Activated CD8-positive, alpha-beta T cell treated with anti-CD3 and anti-CD28 coated beads, Interleukin-2, amount 10 ng/mL, durations not matched to agents 7 days and 5 days (primary cell): ENCODE results near the gene CTCF. TPM values are rescaled to one million over a fixed set of nuclear protein-coding genes. Genes with fewer than 3 reads are reported as not detected.
A peak's percentile ranks its signal among the peaks of the same experiment; 100 is the strongest.

Experiments used
- ATAC-seq: fragments of 150-1000 bp; cut with Tn5 transposase; one replicate; pipeline ENCODE4 v1.10.0; 2021; ENCODE audit warnings: moderate library complexity
- CTCF ChIA-PET: fragments of 350-600 bp; sonication (Branson Sonifier 250); formaldehyde crosslinking; loops from one replicate; lab custom pipeline; 2021; ENCODE audit warnings: antibody characterized with exemption; lab: Charles Lee
- POLR2A ChIA-PET: fragments of 350-600 bp; sonication (Branson Sonifier 250); formaldehyde crosslinking; loops from one replicate; lab custom pipeline; 2021; ENCODE audit warnings: antibody characterized with exemption; lab: Charles Lee
- DNase-seq: peaks from one replicate; pipeline ENCODE4 v3.0.0-alpha.2; 2020
- H3K27ac Mint-ChIP-seq: one replicate; pipeline ENCODE4 v1.8.0; 2021; ENCODE audit warnings: mild to moderate bottlenecking, mixed read lengths
- H3K27me3 Mint-ChIP-seq: one replicate; pipeline ENCODE4 v1.8.0; 2021; ENCODE audit warnings: low read depth, mixed read lengths
- H3K36me3 Mint-ChIP-seq: one replicate; pipeline ENCODE4 v1.8.0; 2021; ENCODE audit warnings: low read depth, mixed read lengths
- H3K4me1 Mint-ChIP-seq: one replicate; pipeline ENCODE4 v1.8.0; 2021; ENCODE audit warnings: low read depth, mixed read lengths
- H3K4me3 Mint-ChIP-seq: one replicate; pipeline ENCODE4 v1.8.0; 2021; ENCODE audit warnings: mild to moderate bottlenecking, mixed read lengths
- H3K9me3 Mint-ChIP-seq: one replicate; pipeline ENCODE4 v1.8.0; 2022; ENCODE audit warnings: mixed read lengths; ENCODE audit not compliant: insufficient read depth
- total RNA-seq, 2 experiments: library from RNA; stranded (reverse); gene quantifications; one replicate each; pipeline ENCODE4 v1.2.3, GENCODE V29; 2021

CTCF gene
- total RNA-seq, 2 experiments from 2014 or later: 77.4 to 79.8 TPM

DNA sequence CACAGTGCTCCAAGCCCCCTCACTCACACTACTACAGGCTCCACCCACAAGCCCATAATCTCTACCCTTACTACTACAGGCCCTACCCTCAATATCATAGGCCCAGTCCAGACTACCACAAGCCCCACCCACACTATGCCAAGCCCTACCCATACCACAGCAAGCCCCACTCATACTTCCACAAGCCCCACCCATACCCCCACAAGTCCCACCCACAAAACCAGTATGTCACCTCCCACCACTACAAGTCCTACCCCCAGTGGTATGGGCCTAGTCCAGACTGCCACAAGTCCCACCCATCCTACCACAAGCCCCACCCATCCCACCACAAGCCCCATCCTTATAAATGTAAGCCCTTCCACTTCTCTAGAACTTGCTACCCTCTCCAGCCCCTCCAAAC is 19.9 kb upstream of the CTCF start:
- Mint-ChIP-seq H3K27me3 (no peaks in the 10 kb centered on the region), H3K4me3 (no peak overlapping the region), H3K36me3 (peaks cover 10% of the 10 kb centered on the region), H3K4me1 (peaks cover 35% of the 10 kb centered on the region), H3K27ac (peak overlapping the region; percentile 61), H3K9me3 (no peaks in the 10 kb centered on the region)
- ATAC-seq (peak; percentile 88), DNase-seq (peak; percentile 94)
- ChIA-PET POLR2A (interaction anchor here (1.6 kb wide), 1 partner anchor 117 kb away, joined by 7 read pairs; the partner anchor contains the start of genes ACD and PARD6A), CTCF (interaction anchor here (1.3 to 6.4 kb wide), 3 partner anchors 20 to 125 kb away, joined by 4 to 245 read pairs (median 7); partner anchors contain the start of genes CARMIL2 and CTCF)

- Mint-ChIP-seq H3K27ac (no peak overlapping the region), H3K27me3 (no peaks in the 10 kb centered on the region), H3K9me3 (no peaks in the 10 kb centered on the region), H3K36me3 (peaks cover 10% of the 10 kb centered on the region), H3K4me3 (no peak overlapping the region), H3K4me1 (peaks cover 41% of the 10 kb centered on the region)
- DNase-seq (no peak), ATAC-seq (no peak)
- ChIA-PET CTCF (interaction anchor here (1.0 to 6.4 kb wide), 5 partner anchors 13 to 124 kb away, joined by 4 to 296 read pairs (median 10); partner anchors contain the start of genes C16orf86, CARMIL2, CTCF and ENKD1), POLR2A (interaction anchor here (1.6 to 6.1 kb wide), 3 partner anchors 19 to 117 kb away, joined by 7 to 117 read pairs (median 53); partner anchors contain the start of genes ACD, CARMIL2, CTCF and PARD6A)
Measured at GRCh38 chr16:67543036-67543435, 19.3 kb upstream of the CTCF start.

GRCh38 chr16:67543582-67543981 is 18.7 kb upstream of the CTCF start:
- ChIA-PET POLR2A (interaction anchor here (1.0 to 6.1 kb wide), 3 partner anchors 18 to 101 kb away, joined by 3 to 117 read pairs (median 53); partner anchors contain the start of genes CARMIL2 and CTCF), CTCF (interaction anchor here (1.0 to 6.4 kb wide), 5 partner anchors 12 to 124 kb away, joined by 4 to 296 read pairs (median 10); partner anchors contain the start of genes C16orf86, CARMIL2, CTCF and ENKD1)
- H3K9me3 Mint-ChIP-seq: no peaks in the 10 kb centered on the region
- H3K4me1 Mint-ChIP-seq: peaks cover 46% of the 10 kb centered on the region
- H3K27ac Mint-ChIP-seq: peak overlapping the region; percentile 12
- no peak overlapping the region for H3K4me3 Mint-ChIP-seq
- ATAC-seq: no peak
- H3K36me3 Mint-ChIP-seq: peaks cover 10% of the 10 kb centered on the region
- no peaks in the 10 kb centered on the region for H3K27me3 Mint-ChIP-seq
- no peak for DNase-seq

DNA sequence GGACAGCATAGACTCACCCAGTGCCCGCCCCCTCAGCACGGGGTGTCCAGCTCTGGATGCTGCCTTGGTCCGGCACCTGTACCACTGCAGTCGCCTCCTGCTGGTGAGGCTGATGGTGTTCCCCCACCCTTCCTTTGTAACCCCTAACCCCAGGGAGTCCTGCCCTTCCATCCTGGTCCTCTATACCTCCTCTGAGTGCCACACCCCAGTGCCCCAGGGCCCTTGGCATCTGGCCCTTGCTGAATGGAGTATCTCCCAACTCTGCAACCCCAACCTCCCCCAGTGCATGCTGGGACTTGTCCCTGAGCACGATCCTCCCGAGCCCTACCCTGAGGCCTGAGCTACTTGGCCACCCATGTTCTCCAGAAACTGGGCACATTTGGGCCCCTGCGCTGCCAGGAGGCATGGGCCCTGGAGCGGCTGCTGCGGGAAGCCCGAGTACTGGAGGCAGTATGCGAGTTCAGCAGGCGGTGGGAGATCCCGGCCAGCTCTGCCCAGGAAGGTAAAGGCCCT is 17.9 kb upstream of the CTCF start:
- Mint-ChIP-seq H3K36me3 (peaks cover 10% of the 10 kb centered on the region), H3K27ac (peak overlapping the region; percentile 46), H3K4me3 (no peak overlapping the region), H3K4me1 (peaks cover 49% of the 10 kb centered on the region), H3K9me3 (no peaks in the 10 kb centered on the region), H3K27me3 (no peaks in the 10 kb centered on the region)
- ChIA-PET CTCF (interaction anchor here (1.5 to 6.4 kb wide), 6 partner anchors 11 to 123 kb away, joined by 5 to 296 read pairs (median 48); partner anchors contain the start of genes C16orf86, CARMIL2, CTCF and ENKD1), POLR2A (interaction anchor here (0.5 to 6.1 kb wide), 4 partner anchors 17 to 100 kb away, joined by 3 to 117 read pairs (median 28); partner anchors contain the start of genes CARMIL2 and CTCF)
- DNase-seq (no peak), ATAC-seq (no peak)

- peaks cover 52% of the 10 kb centered on the region for H3K4me1 Mint-ChIP-seq
Measured at GRCh38 chr16:67544844-67545664, 17.3 kb upstream of the CTCF start.

DNA sequence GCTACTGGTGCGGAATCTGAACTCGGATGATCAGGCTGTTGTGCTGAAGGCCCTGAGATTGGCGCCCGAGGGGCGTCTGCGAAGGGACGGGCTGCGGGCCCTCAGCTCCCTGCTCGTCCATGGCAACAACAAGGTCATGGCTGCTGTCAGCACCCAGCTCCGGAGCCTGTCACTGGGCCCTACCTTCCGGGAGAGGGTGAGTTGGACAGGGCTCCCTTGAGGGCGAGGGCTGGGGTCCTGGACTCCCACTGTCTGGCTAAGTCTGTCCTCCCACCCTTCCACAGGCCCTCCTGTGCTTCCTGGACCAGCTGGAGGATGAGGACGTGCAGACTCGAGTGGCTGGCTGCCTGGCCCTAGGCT is 16.7 kb upstream of the CTCF start:
- CTCF ChIA-PET: interaction anchor here (0.6 to 6.4 kb wide), 6 partner anchors 10 to 1371 kb away, joined by 3 to 296 read pairs (median 48); partner anchors contain the start of genes C16orf86, CARMIL2, CTCF and ENKD1
- Mint-ChIP-seq H3K4me3 (no peak overlapping the region), H3K27me3 (no peaks in the 10 kb centered on the region), H3K9me3 (no peaks in the 10 kb centered on the region), H3K4me1 (peaks cover 53% of the 10 kb centered on the region), H3K27ac (no peak overlapping the region), H3K36me3 (peaks cover 10% of the 10 kb centered on the region)
- POLR2A ChIA-PET: interaction anchor here (5.8 to 6.1 kb wide), 2 partner anchors 16 to 99 kb away, joined by 53 to 117 read pairs; partner anchors contain the start of genes CARMIL2 and CTCF
- ATAC-seq (no peak), DNase-seq (no peak)

More at GRCh38 chr16:67544844-67545664, 17.3 kb upstream of the CTCF start:
- CTCF ChIA-PET: interaction anchor here (0.6 to 6.4 kb wide), 7 partner anchors 10 to 1372 kb away, joined by 3 to 296 read pairs (median 10); partner anchors contain the start of genes C16orf86, CARMIL2, CTCF and ENKD1
- no peaks in the 10 kb centered on the region for H3K9me3 Mint-ChIP-seq
- peaks cover 10% of the 10 kb centered on the region for H3K36me3 Mint-ChIP-seq
- ATAC-seq: no peak
- POLR2A ChIA-PET: interaction anchor here (0.5 to 6.1 kb wide), 3 partner anchors 17 to 100 kb away, joined by 3 to 117 read pairs (median 53); partner anchors contain the start of genes CARMIL2 and CTCF
- H3K27me3 Mint-ChIP-seq: no peaks in the 10 kb centered on the region
- no peak for DNase-seq
- no peak overlapping the region for H3K4me3 Mint-ChIP-seq
- H3K27ac Mint-ChIP-seq: no peak overlapping the region

GRCh38 chr16:67546091-67546501 is 16.2 kb upstream of the CTCF start:
- ChIA-PET POLR2A (interaction anchor here (1.7 to 6.1 kb wide), 4 partner anchors 8 to 99 kb away, joined by 5 to 117 read pairs (median 32); partner anchors contain the start of genes CARMIL2 and CTCF), CTCF (interaction anchor here (1.2 to 6.4 kb wide), 8 partner anchors 9 to 123 kb away, joined by 3 to 296 read pairs (median 64); partner anchors contain the start of genes ATP6V0D1, C16orf86, CARMIL2 and CTCF)
- Mint-ChIP-seq H3K4me1 (peaks cover 53% of the 10 kb centered on the region), H3K4me3 (no peak overlapping the region), H3K36me3 (peaks cover 10% of the 10 kb centered on the region), H3K27ac (peak overlapping the region; percentile 99), H3K27me3 (no peaks in the 10 kb centered on the region), H3K9me3 (no peaks in the 10 kb centered on the region)
- no peak for DNase-seq
- ATAC-seq: no peak

DNA sequence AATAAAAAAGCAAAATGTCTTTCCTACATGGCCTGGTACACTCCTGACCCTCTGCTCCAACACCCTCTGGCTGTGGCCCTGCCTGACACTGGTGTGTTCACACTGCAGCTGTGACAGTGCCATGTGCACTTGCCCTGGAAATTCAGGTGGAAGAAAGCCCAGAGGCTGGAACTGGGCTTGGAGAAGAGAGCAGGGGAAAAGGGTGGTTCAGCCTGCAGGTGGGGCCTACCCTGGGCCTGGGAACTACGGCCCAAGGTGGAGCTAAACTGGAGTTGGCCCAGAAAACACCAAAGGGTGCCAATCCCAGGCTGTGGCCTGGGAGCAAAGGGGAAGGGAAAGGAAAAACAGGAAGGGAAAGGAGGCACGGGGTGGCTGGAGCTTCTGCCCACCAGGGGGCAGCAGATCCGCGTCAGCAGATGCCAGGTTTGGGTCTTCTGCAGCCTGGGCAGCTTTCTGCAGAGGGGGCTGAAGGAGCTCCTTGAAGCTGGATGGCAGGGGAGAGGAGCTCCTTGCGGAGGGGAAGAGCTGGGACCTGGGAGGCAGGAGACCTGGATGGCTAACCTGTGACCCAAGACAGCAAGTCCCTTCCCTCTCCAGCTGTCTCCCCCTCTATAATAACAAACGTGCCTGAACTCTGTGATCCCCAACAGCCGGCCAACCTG is 15.4 kb upstream of the CTCF start:
- Mint-ChIP-seq H3K9me3 (no peaks in the 10 kb centered on the region), H3K4me1 (peaks cover 55% of the 10 kb centered on the region), H3K4me3 (peak overlapping the region; percentile 64), H3K27ac (peak overlapping the region; percentile 99), H3K36me3 (peaks cover 10% of the 10 kb centered on the region), H3K27me3 (no peaks in the 10 kb centered on the region)
- CTCF ChIA-PET: interaction anchor here (0.7 to 6.4 kb wide), 43 partner anchors 9 to 297 kb away, joined by 3 to 296 read pairs (median 6); partner anchors contain the start of genes ACD, ATP6V0D1, C16orf86 and CARMIL2
- ATAC-seq: peak; percentile 52
- POLR2A ChIA-PET: interaction anchor here (0.7 to 6.1 kb wide), 12 partner anchors 9 to 389 kb away, joined by 3 to 117 read pairs (median 6); partner anchors contain the start of genes ACD, CARMIL2 and CTCF
- peak; percentile 83 for DNase-seq

- no peaks in the 10 kb centered on the region for H3K27me3 Mint-ChIP-seq
- peaks cover 7% of the 10 kb centered on the region for H3K36me3 Mint-ChIP-seq
- H3K9me3 Mint-ChIP-seq: no peaks in the 10 kb centered on the region
- ATAC-seq (peak; percentile 49), DNase-seq (peak; percentile 61)
- CTCF ChIA-PET: interaction anchor here (0.7 to 6.4 kb wide), 41 partner anchors 8 to 296 kb away, joined by 3 to 296 read pairs (median 6); partner anchors contain the start of genes ACD, ATP6V0D1, C16orf86 and CARMIL2
- peaks cover 56% of the 10 kb centered on the region for H3K4me1 Mint-ChIP-seq
- POLR2A ChIA-PET: interaction anchor here (0.6 to 6.1 kb wide), 13 partner anchors 8 to 388 kb away, joined by 3 to 117 read pairs (median 5); partner anchors contain the start of genes ACD, CARMIL2 and CTCF
- peak overlapping the region; percentile 64 for H3K4me3 Mint-ChIP-seq
- H3K27ac Mint-ChIP-seq: peak overlapping the region; percentile 99
Measured at GRCh38 chr16:67547423-67548264, 14.7 kb upstream of the CTCF start.
